Osteoblast (primary cell): ENCODE data around the gene EPHX1. TPM values are rescaled to one million over a fixed set of nuclear protein-coding genes. Genes with fewer than 3 reads are reported as not detected.

ENCODE experiments used
- DNase-seq: peaks from one replicate; pipeline ENCODE4 v3.0.0; 2011; ENCODE audit warnings: low spot score, mixed read lengths; ENCODE audit not compliant: insufficient read length; ENCODE audit errors: missing footprints
- H2AFZ ChIP-seq: 2 replicates; pipeline ENCODE4 v1.6.0; 2011; ENCODE audit warnings: mild to moderate bottlenecking, low read length
- H3K27ac ChIP-seq: 2 replicates; pipeline ENCODE4 v1.5.1; 2011; ENCODE audit warnings: mild to moderate bottlenecking, low read depth, low read length, moderate library complexity
- H3K27me3 ChIP-seq: 2 replicates; pipeline ENCODE4 v1.6.0; 2012; ENCODE audit warnings: mild to moderate bottlenecking, control low read depth, inconsistent platforms, low read length, moderate library complexity; ENCODE audit not compliant: insufficient read depth
- H3K36me3 ChIP-seq: 2 replicates; pipeline ENCODE4 v1.5.1; 2011; ENCODE audit warnings: mild to moderate bottlenecking, low read length, control low read depth, moderate library complexity; ENCODE audit not compliant: insufficient read depth
- H3K4me1 ChIP-seq: 2 replicates; pipeline ENCODE4 v1.5.1; 2011; ENCODE audit warnings: mild to moderate bottlenecking, low read length, control low read depth, moderate library complexity; ENCODE audit not compliant: insufficient read depth
- H3K4me2 ChIP-seq: 2 replicates; pipeline ENCODE4 v1.6.0; 2011; ENCODE audit warnings: mild to moderate bottlenecking, low read length; ENCODE audit not compliant: insufficient read depth
- H3K4me3 ChIP-seq: fragments of 200-600 bp; sonication (generic); 3 replicates; pipeline ENCODE4 v1.5.1; 2012; ENCODE audit warnings: mild to moderate bottlenecking, low read length, inconsistent platforms; ENCODE audit not compliant: insufficient read depth
- H3K79me2 ChIP-seq: 2 replicates; pipeline ENCODE4 v1.6.0; 2012; ENCODE audit warnings: mild to moderate bottlenecking, low read length, control low read depth, inconsistent platforms; ENCODE audit not compliant: insufficient read depth
- H3K9me3 ChIP-seq: 2 replicates; pipeline ENCODE4 v1.5.1; 2011; ENCODE audit warnings: low read depth, low read length, control low read depth
- H4K20me1 ChIP-seq: 2 replicates; pipeline ENCODE4 v1.6.0; 2012; ENCODE audit warnings: mild to moderate bottlenecking, low read length, control low read depth; ENCODE audit not compliant: insufficient read depth
- total RNA-seq: library from RNA; depleted of rRNA; stranded (reverse); fragments of >200 nt; gene quantifications from 2 replicates; pipeline ENCODE4 v1.2.3, GENCODE V29; 2012
- TF ChIP-seq, protein P1 (sequence below): IDR thresholded peaks from 2 replicates; pipeline ENCODE4 v1.5.1; 2011; ENCODE audit warnings: mild to moderate bottlenecking, low read depth, low read length, moderate library complexity; ENCODE audit errors: extremely low read depth

EPHX1 gene
- total RNA-seq, 1 donor, result 67.0 TPM

DNA sequence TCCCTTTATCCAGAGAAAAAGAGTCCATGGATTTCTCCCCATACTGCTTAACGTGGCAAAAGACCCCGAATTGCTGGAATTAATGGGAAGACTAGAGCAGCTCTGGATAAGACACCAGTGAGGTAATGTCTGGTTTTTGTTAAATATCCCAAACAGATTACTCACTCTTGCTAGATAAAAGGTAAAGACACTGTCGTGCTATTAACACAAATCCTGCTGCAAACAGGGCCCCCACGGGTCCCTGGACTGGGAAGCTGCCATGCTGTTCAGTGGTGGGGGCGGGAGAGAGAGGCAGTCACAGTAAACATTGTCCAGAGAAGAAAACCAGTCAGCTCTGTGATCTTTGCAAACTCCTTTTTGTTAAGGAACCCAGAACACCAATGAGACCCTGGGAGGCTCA, 47.5 kb upstream of the EPHX1 start:
- H3K27ac ChIP-seq, result peak overlapping the region; percentile 93

DNA sequence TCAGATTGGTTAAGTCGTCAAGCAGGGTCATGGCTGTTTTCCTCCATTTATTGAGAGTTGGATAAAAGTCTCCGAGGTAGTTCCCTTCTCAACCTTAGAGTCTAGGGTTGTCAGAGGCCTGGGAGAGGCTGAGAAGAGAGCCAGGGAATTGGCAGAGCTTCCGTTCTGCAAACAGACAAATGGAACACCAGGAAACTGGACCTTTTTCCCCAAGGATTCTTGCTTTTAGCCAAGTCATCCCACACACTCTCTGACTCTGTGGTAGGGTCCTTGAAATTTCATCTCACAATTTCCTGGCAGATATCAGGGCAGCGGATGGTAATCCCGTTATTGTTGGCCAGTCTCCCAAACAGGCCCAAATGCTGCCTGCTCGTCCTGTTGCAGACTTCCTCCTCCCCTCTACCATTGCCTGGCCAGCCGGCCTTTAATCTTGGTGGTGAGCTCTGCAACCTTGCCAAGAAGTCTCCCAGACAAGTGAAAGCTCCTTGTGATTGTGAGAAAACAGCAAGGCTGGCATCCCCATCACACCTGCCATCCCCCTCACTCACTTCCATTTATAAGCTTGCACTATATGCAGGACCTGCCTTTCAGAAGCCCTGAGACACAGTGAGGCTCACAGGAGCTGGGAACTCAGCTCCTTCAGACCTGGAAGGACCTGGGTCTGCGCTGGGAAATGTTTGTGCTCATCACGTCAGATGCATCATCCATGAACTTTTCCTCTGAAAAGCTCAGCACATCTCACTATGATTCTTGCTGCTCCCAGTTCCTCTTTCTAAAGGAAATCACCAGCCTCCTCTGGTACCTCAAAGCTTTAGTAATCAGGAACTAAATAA, 46.0 kb upstream of the EPHX1 start:
- Histone ChIP-seq H3K9me3 (no peaks in the 10 kb centered on the region), H3K79me2 (no peaks in the 10 kb centered on the region), H3K36me3 (no peaks in the 10 kb centered on the region), H3K27ac (peak overlapping the region; percentile 93), H3K4me2 (peak overlapping the region; percentile 59), H4K20me1 (no peaks in the 10 kb centered on the region), H3K4me3 (peak overlapping the region; percentile 39), H3K27me3 (no peaks in the 10 kb centered on the region), H3K4me1 (peaks cover 53% of the 10 kb centered on the region), H2AFZ (peak overlapping the region; percentile 51)
- TF ChIP-seq, protein P1, sequence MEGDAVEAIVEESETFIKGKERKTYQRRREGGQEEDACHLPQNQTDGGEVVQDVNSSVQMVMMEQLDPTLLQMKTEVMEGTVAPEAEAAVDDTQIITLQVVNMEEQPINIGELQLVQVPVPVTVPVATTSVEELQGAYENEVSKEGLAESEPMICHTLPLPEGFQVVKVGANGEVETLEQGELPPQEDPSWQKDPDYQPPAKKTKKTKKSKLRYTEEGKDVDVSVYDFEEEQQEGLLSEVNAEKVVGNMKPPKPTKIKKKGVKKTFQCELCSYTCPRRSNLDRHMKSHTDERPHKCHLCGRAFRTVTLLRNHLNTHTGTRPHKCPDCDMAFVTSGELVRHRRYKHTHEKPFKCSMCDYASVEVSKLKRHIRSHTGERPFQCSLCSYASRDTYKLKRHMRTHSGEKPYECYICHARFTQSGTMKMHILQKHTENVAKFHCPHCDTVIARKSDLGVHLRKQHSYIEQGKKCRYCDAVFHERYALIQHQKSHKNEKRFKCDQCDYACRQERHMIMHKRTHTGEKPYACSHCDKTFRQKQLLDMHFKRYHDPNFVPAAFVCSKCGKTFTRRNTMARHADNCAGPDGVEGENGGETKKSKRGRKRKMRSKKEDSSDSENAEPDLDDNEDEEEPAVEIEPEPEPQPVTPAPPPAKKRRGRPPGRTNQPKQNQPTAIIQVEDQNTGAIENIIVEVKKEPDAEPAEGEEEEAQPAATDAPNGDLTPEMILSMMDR, result no peak
- DNase-seq, result peak; percentile 68

More for the DNA sequence above, 47.5 kb upstream of the EPHX1 start:
- Histone ChIP-seq H3K4me1 (peaks cover 44% of the 10 kb centered on the region), H3K27me3 (no peaks in the 10 kb centered on the region), H3K9me3 (no peaks in the 10 kb centered on the region), H3K4me3 (no peak overlapping the region), H3K79me2 (no peaks in the 10 kb centered on the region), H3K36me3 (no peaks in the 10 kb centered on the region), H3K4me2 (peak overlapping the region; percentile 4), H4K20me1 (no peaks in the 10 kb centered on the region), H2AFZ (peak overlapping the region; percentile 39)
- DNase-seq, result peak; percentile 13
- TF ChIP-seq, protein P1, result no peak

DNA sequence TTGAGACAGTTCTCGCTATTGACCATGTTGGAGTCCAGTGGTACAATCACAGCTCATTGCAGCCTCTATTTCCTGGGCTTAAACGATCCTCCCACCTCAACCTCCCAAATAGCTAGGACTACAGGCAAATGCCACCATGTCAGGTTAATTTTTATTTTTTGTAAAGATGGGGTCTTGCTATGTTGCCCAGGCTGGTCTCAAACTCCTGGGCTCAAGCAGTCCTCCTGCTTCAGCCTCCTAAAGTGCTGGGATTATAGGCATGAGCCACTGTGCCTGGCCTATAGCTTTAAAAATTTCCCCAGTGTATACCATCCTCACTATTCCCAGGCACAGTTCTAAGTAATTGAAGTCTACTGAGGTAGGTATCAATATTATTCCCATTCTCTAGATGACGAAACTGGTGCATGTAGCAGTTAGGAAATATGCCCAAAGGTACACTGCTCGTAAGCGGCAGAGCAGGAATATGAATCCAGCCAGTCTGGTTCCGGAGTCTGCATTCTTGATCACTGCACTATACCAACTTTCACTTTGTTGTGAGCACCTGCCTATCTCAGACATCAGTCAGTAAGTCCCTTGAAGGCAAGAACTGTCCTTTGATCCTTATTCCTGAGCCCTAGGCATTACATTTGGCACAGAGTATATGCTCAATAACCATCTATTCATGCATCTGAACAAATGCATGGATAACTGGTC, 43.8 kb upstream of the EPHX1 start:
- DNase-seq, result no peak
- Histone ChIP-seq H3K79me2 (no peaks in the 10 kb centered on the region), H3K36me3 (no peaks in the 10 kb centered on the region), H2AFZ (no peak overlapping the region), H3K27ac (peak overlapping the region; percentile 92), H3K4me2 (peak overlapping the region; percentile 56), H3K9me3 (no peaks in the 10 kb centered on the region), H3K4me1 (peaks cover 53% of the 10 kb centered on the region), H4K20me1 (no peaks in the 10 kb centered on the region), H3K27me3 (no peaks in the 10 kb centered on the region), H3K4me3 (no peak overlapping the region)
- TF ChIP-seq, protein P1, result no peak
